GM19463 (cell line): ENCODE measurements around the gene DDX31.
"Not testable (repeated sequence)": the region's sequence is repeated elsewhere in the genome, so short reads cannot be mapped to it uniquely, and the experiment has no call there.

Source experiments
- ATAC-seq: cut with Tn5 transposase; IDR thresholded peaks from one replicate; pipeline ENCODE4 v1.9.1; 2021; ENCODE audit warnings: mild to moderate bottlenecking, moderate library complexity; ENCODE audit not compliant: unreplicated experiment

The DDX31 gene

GRCh38 chr9:132669698-132670456 is at the start of gene DDX31:
Gene DDX31, minus strand, starts transcription at chr9:132669983. Its CDS starts 49 bp downstream, at chr9:132669934.
- peak; percentile 76 for ATAC-seq

GRCh38 chr9:132718381-132718928 is 48.7 kb upstream of the DDX31 start:
- not testable (repeated sequence) for ATAC-seq

- ATAC-seq, result no peak
Observed at GRCh38 chr9:132717326-132717945, 47.7 kb upstream of the DDX31 start.

GRCh38 chr9:132716007-132716406 is 46.2 kb upstream of the DDX31 start:
- no peak for ATAC-seq

GRCh38 chr9:132712753-132713152 is 43.0 kb upstream of the DDX31 start:
- no peak for ATAC-seq

GRCh38 chr9:132711846-132712245 is 42.1 kb upstream of the DDX31 start:
- no peak for ATAC-seq

- not testable (repeated sequence) for ATAC-seq
Observed at GRCh38 chr9:132711152-132711551, 41.4 kb upstream of the DDX31 start.

- no peak for ATAC-seq
Observed at GRCh38 chr9:132710333-132710732, 40.5 kb upstream of the DDX31 start.

- ATAC-seq, result no peak
Observed at GRCh38 chr9:132708769-132709430, 39.1 kb upstream of the DDX31 start.

GRCh38 chr9:132708239-132708638 is 38.5 kb upstream of the DDX31 start:
- ATAC-seq, result no peak

- no peak for ATAC-seq
Observed at GRCh38 chr9:132703336-132703735, 33.6 kb upstream of the DDX31 start.

GRCh38 chr9:132702254-132702653 is 32.5 kb upstream of the DDX31 start:
- no peak for ATAC-seq

GRCh38 chr9:132699956-132700355 is 30.2 kb upstream of the DDX31 start:
- ATAC-seq, result no peak

GRCh38 chr9:132698989-132699388 is 29.2 kb upstream of the DDX31 start:
- no peak for ATAC-seq

- ATAC-seq, result no peak
Observed at GRCh38 chr9:132697230-132697629, 27.4 kb upstream of the DDX31 start.

GRCh38 chr9:132694144-132694543 is 24.4 kb upstream of the DDX31 start:
- no peak for ATAC-seq

GRCh38 chr9:132690696-132691095 is 20.9 kb upstream of the DDX31 start:
- ATAC-seq, result no peak

GRCh38 chr9:132683873-132684272 is 14.1 kb upstream of the DDX31 start:
- no peak for ATAC-seq

- no peak for ATAC-seq
Observed at GRCh38 chr9:132681561-132681960, 11.8 kb upstream of the DDX31 start.

GRCh38 chr9:132679946-132680625 is 10.3 kb upstream of the DDX31 start:
- ATAC-seq, result no peak

- no peak for ATAC-seq
Observed at GRCh38 chr9:132677976-132678375, 8.2 kb upstream of the DDX31 start.
